Upper lobe of right lung (tissue), 1 donor: ENCODE measurements around the gene RHBDD1. TPM values are rescaled to one million over a fixed set of nuclear protein-coding genes. Genes with fewer than 3 reads are reported as not detected.
"Not testable (repeated sequence)": the region's sequence is repeated elsewhere in the genome, so short reads cannot be mapped to it uniquely, and the experiment has no call there.

Experiments
- ATAC-seq: fragments of 200-7000 bp; cut with Tn5 transposase; one replicate; pipeline ENCODE4 v1.9.1; 2020; ENCODE audit warnings: mild to moderate bottlenecking, moderate library complexity
- DNase-seq: peaks from one replicate; pipeline ENCODE4 v3.0.0-alpha.2; 2020
- H3K27ac ChIP-seq: fragments of 200-600 bp; one replicate; pipeline ENCODE4 v1.8.0; 2022
- H3K27me3 ChIP-seq: fragments of 200-600 bp; one replicate; pipeline ENCODE4 v1.8.0; 2022; ENCODE audit warnings: mild to moderate bottlenecking
- H3K36me3 ChIP-seq: fragments of 200-600 bp; one replicate; pipeline ENCODE4 v1.8.0; 2022
- H3K4me1 ChIP-seq: fragments of 200-600 bp; one replicate; pipeline ENCODE4 v1.8.0; 2022
- H3K4me3 ChIP-seq: fragments of 200-600 bp; one replicate; pipeline ENCODE4 v1.8.0; 2022; ENCODE audit warnings: mild to moderate bottlenecking
- H3K9me3 ChIP-seq: fragments of 200-600 bp; one replicate; pipeline ENCODE4 v1.8.0; 2022
- intact Hi-C: fragments of 100-400 bp; cut with DNase I; formaldehyde crosslinking; loops from one replicate; pipeline ENCODE4 v1.11.0; 2022
- total RNA-seq: library from RNA; stranded (reverse); fragmentation: NEBNext Ultra II Directional; extraction: Animal tissue kit (Norgen Biotek cat#: 25700); gene quantifications from one replicate; pipeline ENCODE4 v1.2.1, GENCODE V29; 2021
- TF ChIP-seq, protein P1 (sequence below): fragments of 200-600 bp; IDR thresholded peaks from one replicate; pipeline ENCODE4 v1.8.0; 2022; ENCODE audit warnings: antibody characterized with exemption
- donor health status: DM: no; HTN: yes; CAD: no; lungs with severe emphysema.

RHBDD1 gene
- total RNA-seq, 1 donor from 2014 or later, result 38.4 TPM

DNA sequence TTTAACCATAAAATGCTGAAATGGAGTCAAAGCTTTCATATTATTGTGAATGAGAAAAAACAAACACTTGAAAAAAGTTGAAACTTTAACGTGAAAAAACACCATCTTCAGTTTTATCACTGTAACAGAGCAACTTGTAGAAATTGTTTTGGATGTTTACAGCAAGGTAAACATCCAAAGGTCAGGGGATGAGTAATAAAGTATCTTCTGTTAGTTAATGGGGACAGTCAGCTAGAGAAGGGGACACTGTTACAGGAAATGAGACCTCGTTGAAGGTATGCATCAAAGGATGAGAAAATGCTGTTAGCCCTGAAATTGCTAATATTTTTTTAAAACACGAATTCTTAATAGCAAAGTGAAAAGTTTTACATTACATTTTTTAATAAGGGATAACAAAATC is 2.9 kb downstream of the RHBDD1 start:
- H3K36me3 ChIP-seq, result peaks cover 5% of the 10 kb centered on the region
- no peaks in the 10 kb centered on the region for H3K27me3 ChIP-seq
- TF ChIP-seq, protein P1, sequence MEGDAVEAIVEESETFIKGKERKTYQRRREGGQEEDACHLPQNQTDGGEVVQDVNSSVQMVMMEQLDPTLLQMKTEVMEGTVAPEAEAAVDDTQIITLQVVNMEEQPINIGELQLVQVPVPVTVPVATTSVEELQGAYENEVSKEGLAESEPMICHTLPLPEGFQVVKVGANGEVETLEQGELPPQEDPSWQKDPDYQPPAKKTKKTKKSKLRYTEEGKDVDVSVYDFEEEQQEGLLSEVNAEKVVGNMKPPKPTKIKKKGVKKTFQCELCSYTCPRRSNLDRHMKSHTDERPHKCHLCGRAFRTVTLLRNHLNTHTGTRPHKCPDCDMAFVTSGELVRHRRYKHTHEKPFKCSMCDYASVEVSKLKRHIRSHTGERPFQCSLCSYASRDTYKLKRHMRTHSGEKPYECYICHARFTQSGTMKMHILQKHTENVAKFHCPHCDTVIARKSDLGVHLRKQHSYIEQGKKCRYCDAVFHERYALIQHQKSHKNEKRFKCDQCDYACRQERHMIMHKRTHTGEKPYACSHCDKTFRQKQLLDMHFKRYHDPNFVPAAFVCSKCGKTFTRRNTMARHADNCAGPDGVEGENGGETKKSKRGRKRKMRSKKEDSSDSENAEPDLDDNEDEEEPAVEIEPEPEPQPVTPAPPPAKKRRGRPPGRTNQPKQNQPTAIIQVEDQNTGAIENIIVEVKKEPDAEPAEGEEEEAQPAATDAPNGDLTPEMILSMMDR, result no peak
- no peak for ATAC-seq
- peaks cover 17% of the 10 kb centered on the region for H3K4me1 ChIP-seq
- intact Hi-C loops, result no loop called here
- no peak overlapping the region for H3K27ac ChIP-seq
- DNase-seq, result no peak
- H3K9me3 ChIP-seq, result no peaks in the 10 kb centered on the region
- no peak overlapping the region for H3K4me3 ChIP-seq

DNA sequence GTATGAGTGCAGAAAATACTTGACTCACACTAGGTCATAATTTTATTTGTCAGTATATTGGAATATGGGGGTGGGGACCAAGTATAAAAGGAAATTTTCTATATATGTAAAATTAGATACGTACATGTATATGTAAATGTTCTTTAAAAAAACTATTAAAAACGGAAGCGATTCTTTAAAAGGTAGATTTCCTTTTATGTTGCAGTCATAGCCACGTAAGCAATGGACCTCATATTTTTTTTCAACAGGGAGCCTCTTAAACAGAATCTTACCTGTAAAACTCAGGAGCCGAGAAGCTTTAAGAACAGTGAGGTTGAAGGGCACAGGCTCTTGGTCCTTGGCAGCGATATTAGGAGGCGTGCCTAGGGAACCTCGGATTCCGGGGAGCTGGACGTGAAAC is 3.3 kb downstream of the RHBDD1 start:
- Histone ChIP-seq H3K36me3 (peaks cover 5% of the 10 kb centered on the region), H3K27me3 (no peaks in the 10 kb centered on the region), H3K4me3 (no peak overlapping the region), H3K4me1 (peaks cover 17% of the 10 kb centered on the region), H3K9me3 (no peaks in the 10 kb centered on the region), H3K27ac (no peak overlapping the region)
- TF ChIP-seq, protein P1, result no peak
- intact Hi-C loops, result no loop called here
- ATAC-seq (no peak), DNase-seq (no peak)

DNA sequence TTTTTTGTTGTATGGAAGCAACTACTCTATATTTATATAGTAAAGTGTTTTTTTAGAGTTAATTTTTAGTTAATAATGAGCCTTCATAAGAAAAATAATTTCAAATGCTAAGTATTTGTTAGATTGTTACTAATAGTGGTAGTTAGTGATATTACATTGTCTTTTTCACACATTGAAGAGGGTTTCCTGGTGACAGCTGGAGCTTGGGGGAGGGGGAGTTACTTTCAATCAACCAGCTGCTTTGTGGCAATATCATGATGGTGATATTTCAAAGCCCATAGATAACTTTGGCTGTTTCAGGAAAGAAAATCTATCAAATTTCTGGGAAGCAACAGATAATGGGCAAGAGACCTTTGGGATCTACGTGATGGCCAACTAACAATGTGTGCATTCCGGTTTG is 4.1 kb downstream of the RHBDD1 start:
- Histone ChIP-seq H3K4me1 (peaks cover 17% of the 10 kb centered on the region), H3K4me3 (no peak overlapping the region), H3K27me3 (no peaks in the 10 kb centered on the region), H3K27ac (no peak overlapping the region), H3K36me3 (peaks cover 5% of the 10 kb centered on the region), H3K9me3 (no peaks in the 10 kb centered on the region)
- DNase-seq (no peak), ATAC-seq (no peak)
- intact Hi-C loops, result no loop called here
- TF ChIP-seq, protein P1, result no peak

DNA sequence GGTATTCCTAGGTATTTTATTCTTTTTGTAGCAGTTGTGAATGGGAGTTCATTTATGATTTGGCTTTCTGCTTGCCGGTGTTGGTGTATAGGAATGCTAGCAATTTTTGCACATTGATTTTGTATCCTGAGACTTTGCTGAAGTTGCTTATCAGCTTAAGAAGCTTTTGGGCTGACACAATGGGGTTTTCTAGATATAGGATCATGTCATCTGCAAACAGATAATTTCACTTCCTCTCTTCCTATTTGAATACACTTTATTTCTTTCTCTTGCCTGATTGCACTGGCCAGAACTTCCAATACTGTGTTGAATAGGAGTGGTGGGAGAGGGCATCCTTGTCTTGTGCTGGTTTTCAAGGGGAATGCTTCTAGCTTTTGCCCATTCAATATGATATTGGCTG is 7.1 kb downstream of the RHBDD1 start:
- ATAC-seq, H3K4me3 ChIP-seq, H3K27me3 ChIP-seq, H3K4me1 ChIP-seq, intact Hi-C loops, H3K9me3 ChIP-seq, DNase-seq, H3K27ac ChIP-seq, H3K36me3 ChIP-seq: not testable (repeated sequence)

DNA sequence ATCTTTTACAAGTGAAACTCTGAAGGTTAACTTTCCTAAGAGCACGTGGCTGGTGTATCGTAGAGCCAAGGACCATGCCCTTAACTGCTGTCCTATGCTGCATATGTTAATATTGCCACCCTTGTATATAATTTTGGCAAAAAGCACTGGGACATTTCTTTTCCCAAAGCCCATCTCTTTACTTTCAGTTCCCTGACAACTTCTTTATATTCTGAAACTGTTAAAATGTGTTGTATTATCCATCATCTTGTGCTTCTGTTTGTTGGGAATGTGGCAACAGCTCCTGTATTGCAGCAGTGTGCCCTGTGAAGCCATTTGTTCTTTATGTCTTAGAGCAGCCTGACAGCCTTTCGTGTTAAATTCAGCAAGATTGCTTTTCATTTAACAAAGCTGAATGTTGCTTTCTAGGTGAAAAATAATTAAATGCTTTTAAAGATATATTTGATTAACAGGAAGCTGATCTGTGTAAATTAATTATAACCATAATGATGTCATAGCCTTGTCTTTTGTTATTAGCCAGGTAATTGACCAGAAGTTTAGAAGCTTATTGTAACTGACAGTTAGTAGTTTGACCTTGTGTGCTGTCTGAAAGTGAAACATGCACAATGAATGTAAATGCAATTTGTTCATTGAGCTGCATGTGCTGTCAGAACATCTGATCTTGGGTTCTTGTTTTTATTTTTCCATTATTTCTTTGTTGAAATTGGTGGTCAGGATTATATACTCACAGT is 9.7 kb downstream of the RHBDD1 start:
- no peaks in the 10 kb centered on the region for H3K27me3 ChIP-seq
- H3K9me3 ChIP-seq, result no peaks in the 10 kb centered on the region
- intact Hi-C loops, result no loop called here
- no peak overlapping the region for H3K27ac ChIP-seq
- DNase-seq, result no peak
- no peak overlapping the region for H3K4me3 ChIP-seq
- no peaks in the 10 kb centered on the region for H3K36me3 ChIP-seq
- TF ChIP-seq, protein P1, result no peak
- H3K4me1 ChIP-seq, result no peaks in the 10 kb centered on the region
- ATAC-seq, result no peak

DNA sequence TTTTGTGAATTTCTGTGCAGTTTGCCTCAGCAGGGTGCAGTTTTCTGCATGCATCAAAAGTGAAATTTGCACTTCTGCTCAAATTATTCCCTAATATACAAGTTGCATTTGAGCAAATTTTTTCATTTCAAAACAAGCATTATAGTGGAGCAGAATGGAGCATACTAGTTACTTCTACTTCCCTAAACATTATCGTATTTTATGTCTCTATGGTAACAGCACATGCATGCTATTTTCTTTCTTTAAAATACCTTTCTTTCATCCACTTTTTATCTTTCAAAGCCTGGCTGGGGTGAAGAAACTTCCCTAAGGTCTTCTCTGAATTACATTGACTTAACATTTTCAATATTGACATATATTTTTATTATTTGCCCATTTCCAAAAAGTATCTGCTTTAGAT is 11.2 kb downstream of the RHBDD1 start:
- TF ChIP-seq, protein P1, result no peak
- no peak for ATAC-seq
- no peak for DNase-seq

More for the DNA sequence above, 11.2 kb downstream of the RHBDD1 start:
- H3K4me3 ChIP-seq, result no peak overlapping the region
- no peaks in the 10 kb centered on the region for H3K27me3 ChIP-seq
- intact Hi-C loops, result no loop called here
- no peak overlapping the region for H3K27ac ChIP-seq
- no peaks in the 10 kb centered on the region for H3K36me3 ChIP-seq
- H3K9me3 ChIP-seq, result no peaks in the 10 kb centered on the region
- H3K4me1 ChIP-seq, result no peaks in the 10 kb centered on the region
